OCI-LY7 (cell line): Measurements from ENCODE around the gene KRTAP19-2. TPM values are rescaled to one million over a fixed set of nuclear protein-coding genes. Genes with fewer than 3 reads are reported as not detected.
A peak's percentile ranks its signal among the peaks of the same experiment; 100 is the strongest.
"Not testable (repeated sequence)": the region's sequence is repeated elsewhere in the genome, so short reads cannot be mapped to it uniquely, and the experiment has no call there.

Source experiments
- BruUV-seq: library from RNA; stranded (reverse); fragments of 400-500 nt; replicated peaks from 2 replicates; lab custom pipeline; 2021; lab: Mats Ljungman, UMichigan
- CTCF ChIA-PET: fragments of 300-600 bp; sonication (Branson Sonifier 250); formaldehyde crosslinking; loops from one replicate; lab custom pipeline; 2022; ENCODE audit warnings: antibody characterized with exemption; ENCODE audit not compliant: unreplicated experiment; lab: Charles Lee
- POLR2A ChIA-PET: fragments of 300-600 bp; sonication (Branson Sonifier 250); formaldehyde crosslinking; loops from one replicate; lab custom pipeline; 2022; ENCODE audit warnings: antibody characterized with exemption; lab: Charles Lee
- DNase-seq: peaks from one replicate; pipeline ENCODE4 v3.0.0-alpha.2; 2015; ENCODE audit warnings: low spot score
- H2AFZ ChIP-seq: fragments of 200-600 bp; sonication (generic), shearing (Covaris generic); 2 replicates; pipeline ENCODE4 v1.6.1; 2014; ENCODE audit warnings: mild to moderate bottlenecking, antibody characterized with exemption, low read length, moderate library complexity
- H3K27ac ChIP-seq: fragments of 200-600 bp; sonication (generic); 2 replicates; pipeline ENCODE4 v1.5.1; 2014; ENCODE audit warnings: mixed run types, low read depth, mild to moderate bottlenecking, moderate library complexity, low read length, inconsistent platforms; ENCODE audit not compliant: poor library complexity, severe bottlenecking
- H3K36me3 ChIP-seq: fragments of 200-600 bp; sonication (generic); 2 replicates; pipeline ENCODE4 v1.6.1; 2014; ENCODE audit warnings: mild to moderate bottlenecking, antibody characterized with exemption, low read length, moderate library complexity, mixed read lengths; ENCODE audit not compliant: insufficient read depth
- H3K4me1 ChIP-seq: fragments of 200-600 bp; sonication (generic); 2 replicates; pipeline ENCODE4 v1.5.1; 2014; ENCODE audit warnings: mild to moderate bottlenecking, low read length; ENCODE audit not compliant: insufficient read depth, poor library complexity, severe bottlenecking
- H3K4me2 ChIP-seq: fragments of 200-600 bp; sonication (generic); 2 replicates; pipeline ENCODE4 v1.6.1; 2014; ENCODE audit warnings: mild to moderate bottlenecking, low read length
- H3K4me3 ChIP-seq: fragments of 200-600 bp; sonication (generic); 2 replicates; pipeline ENCODE4 v1.5.1; 2014; ENCODE audit warnings: mild to moderate bottlenecking, low read depth, low read length; ENCODE audit not compliant: poor library complexity, severe bottlenecking
- H3K79me2 ChIP-seq: fragments of 200-600 bp; sonication (generic); 2 replicates; pipeline ENCODE4 v1.6.1; 2016; ENCODE audit warnings: low read depth, mild to moderate bottlenecking, low read length, moderate library complexity, mixed read lengths; ENCODE audit not compliant: insufficient read depth
- H3K9me2 ChIP-seq: fragments of 200-600 bp; sonication (generic); 2 replicates; pipeline ENCODE4 v1.6.1; 2016; ENCODE audit warnings: mild to moderate bottlenecking, low read length, mixed read lengths; ENCODE audit not compliant: insufficient read depth
- H3K9me3 ChIP-seq: fragments of 200-600 bp; sonication (generic); 2 replicates; pipeline ENCODE4 v1.6.1; 2014; ENCODE audit warnings: mild to moderate bottlenecking, mixed run types, low read length, mixed read lengths
- H4K20me1 ChIP-seq: fragments of 200-600 bp; sonication (generic); 2 replicates; pipeline ENCODE4 v1.6.1; 2014; ENCODE audit warnings: mild to moderate bottlenecking, antibody characterized with exemption, low read length, moderate library complexity, mixed read lengths; ENCODE audit not compliant: insufficient read depth
- EZH2phosphoT487 ChIP-seq: fragments of 200-600 bp; sonication (generic); IDR thresholded peaks from 2 replicates; pipeline ENCODE4 v1.6.1; 2018; ENCODE audit warnings: low read depth, borderline replicate concordance, mild to moderate bottlenecking, mixed run types, antibody characterized with exemption, low read length, moderate library complexity, mixed read lengths
- intact Hi-C: fragments of 100-400 bp; cut with micrococcal nuclease; formaldehyde crosslinking; loops from one replicate; pipeline ENCODE4 v1.10.0; 2022; ENCODE audit not compliant: unreplicated experiment
- total RNA-seq, 2 experiments: library from RNA; depleted of rRNA in 1 of 2; stranded (reverse); fragments of >200 nt in 1 of 2; shearing (Covaris generic) in 1 of 2; gene quantifications; 2 replicates each; pipeline ENCODE4 v1.2.3, GENCODE V29; 2014 to 2022
- TF ChIP-seq, protein P1 (sequence below): fragments of 200-600 bp; sonication (generic); conservative IDR thresholded peaks from 2 replicates; pipeline ENCODE4 v1.5.1; 2014; ENCODE audit warnings: mild to moderate bottlenecking, antibody characterized with exemption, low read length, moderate library complexity, mixed read lengths

KRTAP19-2 gene
- total RNA-seq, 2 experiments from 2014 or later, result not detected

DNA sequence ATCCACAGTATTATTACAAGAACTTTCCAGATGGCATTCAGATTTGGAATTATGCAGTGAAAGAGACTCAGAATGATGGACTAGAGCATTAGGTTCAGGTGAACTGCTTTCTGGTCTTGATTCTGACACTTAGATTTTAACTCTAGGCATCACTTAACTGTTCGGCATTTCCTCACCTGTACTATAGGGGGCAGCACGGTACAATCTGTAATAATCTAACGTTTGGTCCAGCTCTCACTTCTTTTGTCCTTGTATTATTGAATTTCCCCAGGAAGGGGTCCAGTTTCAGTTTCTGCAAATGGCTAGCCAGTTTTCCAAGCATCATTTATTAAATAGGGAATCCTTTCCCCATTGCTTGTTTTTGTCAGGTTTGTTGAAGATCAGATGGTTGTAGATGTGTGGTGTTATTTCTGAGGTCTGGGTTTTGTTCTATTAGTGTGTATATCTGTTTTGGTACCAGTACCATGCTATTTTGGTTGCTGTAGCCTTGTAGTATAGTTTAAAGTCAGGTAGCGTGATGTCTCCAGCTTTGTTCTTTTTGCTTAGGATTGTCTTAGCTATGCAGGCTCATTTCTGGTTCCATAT, 18.5 kb upstream of the KRTAP19-2 start:
- H4K20me1 ChIP-seq, H3K4me3 ChIP-seq, H3K4me1 ChIP-seq, BruUV-seq, H3K9me2 ChIP-seq, H3K79me2 ChIP-seq, H3K36me3 ChIP-seq, H3K4me2 ChIP-seq, H3K27ac ChIP-seq, H2AFZ ChIP-seq, CTCF ChIA-PET, intact Hi-C loops, H3K9me3 ChIP-seq: not testable (repeated sequence)
- DNase-seq, result peak; percentile 2
- POLR2A ChIA-PET, result interaction anchor here (0.6 kb wide), 1 partner anchor 163 kb away, joined by 3 read pairs; no protein-coding TSS in a partner anchor
- TF ChIP-seq, protein P1, sequence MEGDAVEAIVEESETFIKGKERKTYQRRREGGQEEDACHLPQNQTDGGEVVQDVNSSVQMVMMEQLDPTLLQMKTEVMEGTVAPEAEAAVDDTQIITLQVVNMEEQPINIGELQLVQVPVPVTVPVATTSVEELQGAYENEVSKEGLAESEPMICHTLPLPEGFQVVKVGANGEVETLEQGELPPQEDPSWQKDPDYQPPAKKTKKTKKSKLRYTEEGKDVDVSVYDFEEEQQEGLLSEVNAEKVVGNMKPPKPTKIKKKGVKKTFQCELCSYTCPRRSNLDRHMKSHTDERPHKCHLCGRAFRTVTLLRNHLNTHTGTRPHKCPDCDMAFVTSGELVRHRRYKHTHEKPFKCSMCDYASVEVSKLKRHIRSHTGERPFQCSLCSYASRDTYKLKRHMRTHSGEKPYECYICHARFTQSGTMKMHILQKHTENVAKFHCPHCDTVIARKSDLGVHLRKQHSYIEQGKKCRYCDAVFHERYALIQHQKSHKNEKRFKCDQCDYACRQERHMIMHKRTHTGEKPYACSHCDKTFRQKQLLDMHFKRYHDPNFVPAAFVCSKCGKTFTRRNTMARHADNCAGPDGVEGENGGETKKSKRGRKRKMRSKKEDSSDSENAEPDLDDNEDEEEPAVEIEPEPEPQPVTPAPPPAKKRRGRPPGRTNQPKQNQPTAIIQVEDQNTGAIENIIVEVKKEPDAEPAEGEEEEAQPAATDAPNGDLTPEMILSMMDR, result peak; percentile 72

DNA sequence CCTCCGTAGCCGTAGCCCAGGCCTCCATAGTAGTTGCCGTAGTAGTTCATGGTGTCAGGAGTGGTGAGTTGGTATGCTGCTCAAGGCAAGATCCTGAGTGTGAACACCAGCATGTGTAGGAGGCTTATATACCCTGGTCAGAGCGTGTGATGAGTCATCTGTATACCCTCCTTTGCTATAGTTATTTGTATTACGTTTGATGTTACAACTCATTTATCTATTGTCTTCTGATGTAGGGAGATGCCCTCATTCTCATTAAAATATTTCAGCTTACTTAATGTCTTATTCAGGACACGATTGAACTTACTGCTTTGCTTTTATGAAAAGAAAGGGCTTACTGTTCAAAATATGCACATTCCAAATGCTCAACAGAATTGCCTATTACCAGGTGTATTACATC, 14.8 kb upstream of the KRTAP19-2 start, which contains the start of gene KRTAP19-5:
KRTAP19-5 (minus strand) TSS at position 101 of the 400 bp plus-strand sequence; CDS start at position 50, 51 bp downstream.
- Histone ChIP-seq H3K4me1 (no peaks in the 10 kb centered on the region), H4K20me1 (no peaks in the 10 kb centered on the region), H3K36me3 (no peaks in the 10 kb centered on the region), H3K27ac (no peak within 1 kb of the TSS), H2AFZ (no peak within 1 kb of the TSS), H3K4me2 (no peak within 1 kb of the TSS), H3K9me2 (no peaks in the 10 kb centered on the region), H3K79me2 (no peaks in the 10 kb centered on the region), H3K9me3 (no peaks in the 10 kb centered on the region), H3K4me3 (no peak within 1 kb of the TSS)
- POLR2A ChIA-PET, result no interaction called here
- BruUV-seq, result no TSS peak
- no peak for DNase-seq
- no peak for TF ChIP-seq EZH2phosphoT487
- TF ChIP-seq, protein P1, result no peak
- CTCF ChIA-PET, result no interaction called here
- intact Hi-C loops, result no loop called here

DNA sequence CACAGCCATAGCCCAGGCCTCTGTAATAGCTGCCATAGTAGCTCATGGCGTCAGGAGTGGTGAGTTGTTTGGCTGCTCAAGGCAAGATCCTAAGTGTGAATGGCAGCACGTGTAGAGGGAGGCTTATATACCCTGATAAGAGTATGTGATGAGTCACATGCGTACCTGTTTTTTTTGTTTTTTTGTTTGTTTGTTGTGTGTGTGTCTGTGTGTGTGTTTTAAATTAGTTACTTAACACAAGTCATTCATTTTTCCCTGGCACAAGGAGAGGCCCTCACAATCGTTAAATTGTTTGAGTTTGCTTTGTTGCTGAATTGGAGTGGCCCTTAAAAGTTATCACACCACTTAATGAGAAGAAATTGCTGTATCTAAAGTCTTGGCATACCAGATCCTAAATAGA, 9.8 kb upstream of the KRTAP19-2 start, which contains the start of gene KRTAP19-4:
KRTAP19-4 (minus strand) TSS at position 101 of the 400 bp plus-strand sequence; CDS start at position 46, 55 bp downstream.
- H3K4me3 ChIP-seq, result no peak within 1 kb of the TSS
- no peaks in the 10 kb centered on the region for H4K20me1 ChIP-seq
- no peaks in the 10 kb centered on the region for H3K4me1 ChIP-seq
- H3K27ac ChIP-seq, result no peak within 1 kb of the TSS
- intact Hi-C loops, result no loop called here
- no peak within 1 kb of the TSS for H2AFZ ChIP-seq
- ChIA-PET CTCF (no interaction called here), POLR2A (no interaction called here)
- DNase-seq, result no peak
- H3K9me3 ChIP-seq, result 0 out of 2 replicates have a peak, but pooled peaks cover 4% of the 10 kb centered on the region
- H3K4me2 ChIP-seq, result no peak within 1 kb of the TSS
- no peaks in the 10 kb centered on the region for H3K36me3 ChIP-seq
- H3K79me2 ChIP-seq, result no peaks in the 10 kb centered on the region
- no peak for TF ChIP-seq EZH2phosphoT487
- TF ChIP-seq, protein P1, result no peak
- no peaks in the 10 kb centered on the region for H3K9me2 ChIP-seq
- no TSS peak for BruUV-seq
